ENCODE data around the gene ILF2.
"Not testable (repeated sequence)": the region's sequence is repeated elsewhere in the genome, so short reads cannot be mapped to it uniquely, and the experiment has no call there.

ILF2 gene

GRCh38 chr1:153670859-153671627 is at the start of gene ILF2:
Gene ILF2 (minus strand): TSS chr1:153670993. CDS start chr1:153670922, 71 bp downstream.
- DNase-seq (ENCODE audit: low read depth, low spot score), result peak; percentile 91

- no peak for DNase-seq (ENCODE audit: low read depth, low spot score)
Measured at GRCh38 chr1:153717330-153717729, 46.5 kb upstream of the ILF2 start.

- not testable (repeated sequence) for DNase-seq (ENCODE audit: low read depth, low spot score)
Measured at GRCh38 chr1:153716211-153716610, 45.4 kb upstream of the ILF2 start.

GRCh38 chr1:153711026-153711425 is 40.2 kb upstream of the ILF2 start:
- DNase-seq (ENCODE audit: low read depth, low spot score), result no peak

- no peak for DNase-seq (ENCODE audit: low read depth, low spot score)
Measured at GRCh38 chr1:153705484-153705883, 34.7 kb upstream of the ILF2 start.

- no peak for DNase-seq (ENCODE audit: low read depth, low spot score)
Measured at GRCh38 chr1:153699768-153700167, 29.0 kb upstream of the ILF2 start.

GRCh38 chr1:153698923-153699714 is 28.3 kb upstream of the ILF2 start:
- DNase-seq (ENCODE audit: low read depth, low spot score), result no peak

- DNase-seq (ENCODE audit: low read depth, low spot score), result no peak
Measured at GRCh38 chr1:153698020-153698922, 27.5 kb upstream of the ILF2 start.

GRCh38 chr1:153697191-153698019 is 26.6 kb upstream of the ILF2 start:
- DNase-seq (ENCODE audit: low read depth, low spot score), result no peak

GRCh38 chr1:153696741-153697140 is 25.9 kb upstream of the ILF2 start:
- DNase-seq (ENCODE audit: low read depth, low spot score), result no peak

- no peak for DNase-seq (ENCODE audit: low read depth, low spot score)
Measured at GRCh38 chr1:153693466-153693865, 22.7 kb upstream of the ILF2 start.

GRCh38 chr1:153688736-153689328 is 18.0 kb upstream of the ILF2 start:
- DNase-seq (ENCODE audit: low read depth, low spot score), result no peak

- no peak for DNase-seq (ENCODE audit: low read depth, low spot score)
Measured at GRCh38 chr1:153688276-153688675, 17.5 kb upstream of the ILF2 start.

GRCh38 chr1:153687346-153688125 is 16.7 kb upstream of the ILF2 start:
- DNase-seq (ENCODE audit: low read depth, low spot score), result no peak

- DNase-seq (ENCODE audit: low read depth, low spot score), result no peak
Measured at GRCh38 chr1:153685544-153686340, 14.9 kb upstream of the ILF2 start.

GRCh38 chr1:153684892-153685291 is 14.1 kb upstream of the ILF2 start:
- no peak for DNase-seq (ENCODE audit: low read depth, low spot score)

- no peak for DNase-seq (ENCODE audit: low read depth, low spot score)
Measured at GRCh38 chr1:153683854-153684253, 13.1 kb upstream of the ILF2 start.

GRCh38 chr1:153682730-153683129 is 11.9 kb upstream of the ILF2 start:
- no peak for DNase-seq (ENCODE audit: low read depth, low spot score)

GRCh38 chr1:153680120-153680403 is 9.3 kb upstream of the ILF2 start:
- no peak for DNase-seq (ENCODE audit: low read depth, low spot score)

Data from activated naive CD8-positive, alpha-beta T cell treated with anti-CD3 and anti-CD28 coated beads, Interleukin-2, amount 50 U/mL, for 16 hours (primary cell).